GM18909 (cell line): Measurements from ENCODE around the gene VPS26A.
A peak's percentile ranks its signal among the peaks of the same experiment; 100 is the strongest.
"Not testable (repeated sequence)": the region's sequence is repeated elsewhere in the genome, so short reads cannot be mapped to it uniquely, and the experiment has no call there.

ENCODE experiments used
- ATAC-seq: cut with Tn5 transposase; IDR thresholded peaks from one replicate; pipeline ENCODE4 v1.9.1; 2021; ENCODE audit warnings: mild to moderate bottlenecking; ENCODE audit not compliant: unreplicated experiment, poor library complexity

The VPS26A gene

DNA sequence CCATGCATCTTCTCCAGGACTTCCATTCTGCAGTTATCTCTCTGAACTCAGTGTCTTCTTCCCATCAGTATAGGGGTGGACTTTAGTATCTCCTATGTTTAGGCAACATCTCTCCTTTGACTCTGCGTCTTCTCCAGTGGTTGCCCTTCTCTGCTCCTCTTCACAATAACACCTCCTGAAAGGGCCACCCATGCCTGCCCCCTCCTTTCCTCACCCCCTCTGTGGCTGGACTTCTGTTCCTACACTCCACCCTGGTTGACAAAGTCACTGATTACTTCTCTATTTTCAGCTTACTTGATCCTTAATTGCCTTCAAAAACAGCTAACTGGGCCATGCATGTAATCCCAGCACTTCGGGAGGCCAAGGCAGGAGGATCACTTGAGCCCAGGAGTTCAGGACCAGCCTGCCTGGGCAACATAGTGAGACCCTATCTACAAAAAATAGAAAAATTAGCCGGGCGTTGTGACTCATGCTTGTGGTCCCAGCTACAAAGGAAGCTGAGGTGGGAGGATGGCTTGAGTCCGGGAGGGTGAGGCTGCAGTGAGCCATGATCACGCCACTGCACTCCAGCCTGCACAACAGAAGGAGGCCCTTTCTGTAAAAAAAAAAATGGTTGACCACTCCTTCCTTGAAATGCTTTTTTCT lies 22.4 kb upstream of the VPS26A start:
- no peak for ATAC-seq

DNA sequence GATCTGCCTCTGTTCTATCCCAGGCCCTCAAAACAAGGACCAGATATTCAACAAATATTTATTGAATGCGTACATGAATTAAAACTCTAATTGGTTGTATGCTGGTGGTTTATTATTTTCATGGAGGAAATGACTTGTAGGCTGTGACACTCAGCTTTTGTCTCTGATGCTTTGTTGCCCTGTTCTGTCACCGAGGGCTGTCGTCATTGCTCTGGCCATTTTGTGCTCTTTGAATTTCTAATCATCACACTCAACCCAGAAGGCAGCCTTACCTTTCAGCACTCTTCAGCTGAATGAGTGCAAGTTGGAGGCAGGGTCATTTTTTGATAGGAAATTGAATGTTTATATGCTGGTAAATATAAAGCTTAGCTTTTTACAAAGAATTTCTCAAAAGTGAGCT lies 21.5 kb upstream of the VPS26A start:
- ATAC-seq, result no peak

GRCh38 chr10:69103784-69104183 lies 20.2 kb upstream of the VPS26A start:
- no peak for ATAC-seq

DNA sequence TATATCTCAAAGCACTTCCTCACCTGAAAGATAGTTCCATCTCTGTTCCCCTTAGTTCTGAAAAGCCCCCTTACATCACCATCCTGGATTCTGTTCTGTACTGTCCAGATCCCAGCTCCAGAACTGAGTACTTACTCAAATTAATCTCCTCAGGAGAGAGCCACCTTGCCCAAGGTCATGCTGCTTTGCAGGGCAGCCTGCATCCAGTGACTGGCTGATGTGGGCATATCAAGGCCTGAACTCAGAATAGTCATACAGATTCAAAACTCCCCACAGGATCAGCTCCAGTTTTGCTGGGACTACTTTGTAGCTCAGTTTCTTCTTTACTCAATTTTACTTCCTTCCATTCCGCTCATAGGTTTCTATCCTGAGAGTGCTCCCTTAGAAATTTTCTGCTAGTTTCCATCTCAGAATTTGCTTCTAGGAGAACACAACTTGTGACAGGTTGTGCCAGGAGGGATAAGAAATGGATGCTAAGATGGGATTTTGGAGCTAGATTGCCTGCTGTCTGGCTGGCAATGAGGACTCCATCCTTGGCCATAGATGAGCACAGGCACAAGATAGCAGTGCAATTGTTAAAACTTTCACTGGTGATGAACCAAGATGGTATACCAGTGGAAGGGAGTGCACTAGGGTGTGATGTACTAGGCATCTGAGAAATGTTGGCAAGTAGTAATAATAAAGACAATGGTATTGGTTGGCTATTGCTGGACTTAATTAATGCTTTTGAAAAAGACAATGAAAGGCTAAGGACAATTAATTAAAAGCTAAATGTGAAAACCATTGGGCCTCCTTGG lies 18.8 kb upstream of the VPS26A start:
- ATAC-seq, result no peak

DNA sequence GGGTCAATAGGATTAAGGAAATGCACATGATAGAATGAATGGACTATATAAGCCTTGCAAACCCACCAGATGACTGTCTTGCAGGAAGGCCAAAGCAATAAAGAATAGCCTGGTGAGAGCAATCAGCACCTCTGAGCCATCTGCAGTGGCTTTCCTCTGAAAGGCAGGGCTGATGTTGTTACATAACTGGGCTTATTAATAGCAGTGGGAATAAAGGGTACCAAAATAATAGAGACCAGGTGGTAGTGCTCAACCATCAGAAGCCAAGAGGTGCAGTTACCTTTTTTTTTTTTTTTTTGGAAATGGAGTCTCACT lies 16.8 kb upstream of the VPS26A start:
- ATAC-seq, result no peak

GRCh38 chr10:69107699-69108098 lies 16.3 kb upstream of the VPS26A start:
- no peak for ATAC-seq

DNA sequence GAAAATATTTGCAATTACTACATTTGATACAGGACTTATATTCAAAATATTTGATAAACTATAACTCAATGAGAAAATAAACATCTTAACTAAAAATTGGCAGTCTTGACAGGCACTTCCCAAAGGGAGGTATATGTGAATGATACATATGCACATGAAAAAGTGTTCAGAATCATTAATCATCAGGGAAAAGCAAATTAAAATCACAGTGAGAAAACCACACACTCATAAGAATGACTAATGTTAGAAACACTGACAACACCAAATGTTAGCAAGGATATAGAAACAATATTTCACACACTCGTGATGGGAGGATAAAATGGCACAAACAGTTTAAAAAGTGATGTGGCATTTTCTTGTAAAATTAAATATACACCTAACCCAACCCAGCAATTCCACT lies 4.1 kb upstream of the VPS26A start:
- no peak for ATAC-seq

DNA sequence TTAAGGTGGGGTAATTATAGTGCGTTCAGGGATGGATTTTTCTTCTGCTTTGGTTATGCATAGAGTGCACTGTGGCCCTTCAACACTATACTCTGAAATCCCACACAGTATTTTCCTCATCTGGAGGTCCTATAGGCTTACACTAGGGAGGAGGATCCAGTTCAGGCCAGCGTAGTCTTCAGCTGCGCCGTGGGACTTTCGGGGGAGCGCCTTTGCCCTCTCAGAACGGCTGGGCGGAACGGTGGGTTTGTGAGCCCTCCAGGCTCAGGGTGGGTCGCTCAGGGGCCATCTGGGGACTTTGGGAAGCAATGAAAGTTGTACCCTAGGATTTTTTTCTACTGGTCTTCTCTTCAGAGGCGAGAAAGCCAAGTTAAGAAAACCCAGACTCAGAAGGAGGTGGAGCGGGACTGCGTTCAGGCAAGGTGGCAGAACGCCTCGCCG lies 652 bp upstream of the VPS26A start:
- ATAC-seq, result peak; percentile 33

DNA sequence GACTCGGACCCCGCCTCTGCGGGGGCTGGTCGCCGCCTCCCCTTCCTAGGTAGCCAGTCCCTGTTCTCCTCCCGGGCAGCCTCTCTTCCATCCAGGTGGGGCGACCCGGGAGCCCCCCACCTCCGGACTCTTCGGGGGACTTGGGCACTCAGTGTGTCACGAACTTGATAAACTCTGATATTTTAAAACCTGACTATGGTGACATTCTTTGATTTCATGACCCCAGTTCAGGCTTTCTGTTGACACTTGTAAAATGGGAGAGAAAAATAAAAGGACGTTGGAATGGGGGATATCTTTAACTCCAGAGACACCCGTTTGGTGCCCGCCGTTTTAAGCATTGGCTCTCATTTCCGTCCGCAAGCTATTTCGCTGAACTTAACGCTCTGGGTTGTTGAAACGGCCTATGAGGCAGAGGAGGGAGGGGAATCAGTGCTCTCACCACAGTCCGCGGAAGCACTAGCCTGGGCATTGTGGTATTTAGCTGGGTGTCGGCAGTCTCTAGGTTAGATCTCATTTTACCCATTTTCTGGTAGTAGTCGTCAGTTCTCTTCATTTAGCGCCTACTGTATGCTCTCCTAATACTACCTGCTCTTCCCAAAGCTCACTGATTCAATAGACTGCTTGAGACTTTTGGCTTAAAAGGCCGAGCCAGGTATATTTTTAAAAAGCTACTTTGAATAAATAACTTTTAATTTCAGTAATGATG lies 738 bp downstream of the VPS26A start:
- ATAC-seq, result peak; percentile 33

GRCh38 chr10:69125554-69125953 lies 1.6 kb downstream of the VPS26A start:
- no peak for ATAC-seq

DNA sequence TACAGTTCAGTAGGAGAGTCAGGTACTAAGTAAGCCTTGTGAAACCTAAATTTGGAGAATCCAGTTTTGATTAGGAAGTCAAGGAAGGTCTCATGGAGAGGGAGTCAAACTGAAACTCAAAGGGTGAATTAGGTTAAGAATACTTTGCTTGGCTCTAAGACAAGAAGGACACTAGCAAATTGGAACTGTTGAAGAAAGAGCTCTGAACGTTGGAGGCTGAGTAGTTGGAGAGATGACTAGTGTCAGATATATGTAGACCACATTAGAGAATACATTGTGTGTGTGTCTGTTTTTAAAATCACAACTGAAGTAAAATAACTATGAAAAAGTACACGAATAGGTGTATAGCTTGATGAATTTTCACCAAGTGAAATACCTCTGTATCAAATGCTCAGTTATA lies 6.3 kb downstream of the VPS26A start:
- ATAC-seq, result no peak

DNA sequence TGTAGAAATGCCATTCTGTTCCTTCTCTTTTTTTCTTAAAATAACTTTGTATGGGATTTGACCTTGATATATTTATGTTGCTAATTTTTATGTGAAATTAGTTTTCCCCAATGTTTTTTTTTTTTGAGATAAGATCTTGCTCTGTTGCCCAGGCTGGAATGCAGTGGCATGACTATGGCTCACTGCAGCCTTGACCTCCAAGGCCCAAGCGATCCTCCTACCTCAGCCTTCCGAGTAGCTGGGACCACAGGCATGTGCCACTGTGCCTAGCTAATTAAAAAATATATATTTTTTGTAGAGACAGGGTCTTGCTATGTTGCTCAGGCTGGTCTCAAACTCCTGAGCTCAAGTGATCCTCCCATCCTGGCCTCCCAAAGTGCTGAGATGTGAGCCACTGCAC lies 16.0 kb downstream of the VPS26A start:
- ATAC-seq, result no peak

- ATAC-seq, result no peak
These were observed 17.3 kb downstream of the VPS26A start for GRCh38 chr10:69141304-69141703.

- ATAC-seq, result not testable (repeated sequence)
These were observed 18.1 kb downstream of the VPS26A start for GRCh38 chr10:69142074-69142473.

DNA sequence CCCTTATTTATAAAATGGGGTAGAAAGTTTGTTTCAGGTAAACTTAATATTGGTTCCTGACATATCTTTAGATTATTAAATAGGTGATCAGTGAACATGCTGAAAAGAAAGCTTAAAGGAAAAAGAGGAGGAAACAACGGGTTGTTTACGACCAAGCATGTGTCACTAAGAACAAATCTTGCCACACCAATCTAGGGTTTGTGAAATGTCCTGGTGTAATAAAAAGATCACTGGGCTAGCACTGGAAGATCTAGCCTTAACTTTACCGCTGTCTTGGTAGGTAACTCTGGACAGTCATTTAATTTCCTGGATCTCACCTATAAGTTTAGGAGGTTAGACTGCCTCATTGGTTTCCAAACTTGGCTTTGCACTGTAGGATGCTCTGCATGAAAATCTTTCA lies 19.0 kb downstream of the VPS26A start:
- ATAC-seq, result no peak

DNA sequence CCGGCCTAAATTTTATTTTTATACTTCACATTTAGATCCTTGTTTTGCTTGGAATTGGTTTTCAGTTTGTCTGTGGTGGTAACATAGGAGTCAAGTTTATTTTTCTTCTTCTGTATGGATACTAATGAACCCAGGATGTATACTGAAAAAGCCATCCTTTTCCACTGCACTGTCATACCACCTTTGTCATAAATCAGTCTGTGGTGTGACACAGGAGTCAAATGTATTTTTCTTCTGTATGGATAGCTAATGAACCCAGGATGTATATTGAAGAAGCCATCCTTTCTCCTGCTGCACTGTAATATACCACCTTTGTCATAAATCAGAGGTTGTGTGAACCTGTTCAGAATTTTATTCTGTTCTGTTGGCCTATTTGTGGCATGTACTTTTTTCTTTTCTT lies 21.4 kb downstream of the VPS26A start:
- ATAC-seq, result no peak

DNA sequence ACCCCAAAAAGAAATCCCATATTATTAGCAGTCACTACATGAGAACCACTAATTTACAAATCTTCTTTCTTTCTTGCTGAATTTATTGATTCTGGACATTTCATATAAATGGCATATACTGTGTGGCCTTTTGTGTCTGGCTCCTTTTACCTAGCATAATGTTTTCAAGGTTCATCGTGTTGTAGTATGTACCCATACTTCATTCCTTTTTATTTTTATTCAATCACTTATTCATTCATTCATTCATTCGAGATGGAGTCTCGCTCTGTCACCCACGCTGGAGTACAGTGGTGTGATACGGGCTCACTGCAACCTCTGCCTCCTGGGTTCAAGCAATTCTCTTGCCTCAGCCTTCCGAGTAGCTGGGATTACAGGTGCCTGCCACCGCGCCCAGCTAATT lies 21.9 kb downstream of the VPS26A start:
- no peak for ATAC-seq

DNA sequence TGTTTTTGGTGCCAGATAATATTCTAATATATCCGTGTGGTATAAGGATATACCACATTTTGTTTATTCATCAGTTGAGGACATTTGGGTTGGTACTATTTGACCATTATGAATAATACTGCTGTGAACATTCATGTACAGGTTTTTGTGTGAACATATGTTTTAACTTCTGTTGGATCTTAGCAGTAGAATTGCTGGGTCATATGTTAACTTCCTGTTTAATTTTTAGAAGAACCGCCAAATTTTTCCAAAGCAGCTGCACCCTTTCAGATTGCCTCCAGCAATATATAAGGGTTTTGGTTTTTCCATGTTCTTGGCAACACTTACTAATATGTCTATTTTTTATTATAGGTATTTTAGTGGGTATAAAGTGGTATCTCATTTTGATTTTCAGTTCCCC lies 22.8 kb downstream of the VPS26A start:
- ATAC-seq, result no peak

GRCh38 chr10:69151984-69152383 lies 28.0 kb downstream of the VPS26A start:
- ATAC-seq, result no peak

DNA sequence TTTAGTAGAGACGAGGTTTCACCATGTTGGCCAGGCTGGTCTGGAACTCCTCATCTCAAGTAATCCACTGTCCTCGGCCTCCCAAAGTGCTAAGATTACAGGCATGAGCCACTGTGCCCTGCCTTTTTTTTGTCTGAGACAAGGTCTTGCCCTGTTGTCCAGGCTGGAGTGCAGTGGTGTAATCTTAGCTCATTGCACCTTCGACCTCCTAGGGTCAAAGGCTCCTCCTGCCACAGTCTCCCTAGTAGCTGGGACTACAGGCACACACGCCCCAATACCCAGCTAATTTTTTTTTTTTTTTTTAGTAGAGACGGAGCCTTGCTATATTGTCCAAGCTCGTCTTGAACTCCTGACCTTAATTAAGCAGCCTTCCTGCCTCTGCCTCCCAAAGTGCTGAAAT lies 29.2 kb downstream of the VPS26A start:
- no peak for ATAC-seq

DNA sequence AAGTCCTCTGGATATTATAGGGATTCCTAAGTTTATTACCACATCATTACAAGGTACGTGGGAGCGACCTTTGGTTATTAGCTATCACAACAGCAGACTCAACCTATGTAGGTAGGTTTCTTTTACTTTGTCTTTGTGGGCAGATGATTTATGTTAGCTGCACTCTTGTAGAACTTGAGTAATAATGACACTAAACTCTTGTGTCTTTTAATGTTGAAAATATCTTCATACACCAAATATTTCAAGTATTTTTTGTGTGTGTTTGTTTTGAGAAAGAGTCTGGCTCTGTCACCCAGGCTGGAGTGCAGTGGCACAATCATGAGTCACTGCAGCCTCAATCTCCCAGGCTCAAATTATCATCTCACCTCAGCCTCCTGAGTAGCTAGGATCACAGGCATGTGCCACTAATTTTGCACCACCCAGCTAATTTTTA lies 36.8 kb downstream of the VPS26A start:
- ATAC-seq, result no peak

GRCh38 chr10:69168493-69168892 lies 44.5 kb downstream of the VPS26A start:
- no peak for ATAC-seq
